Measurements from ENCODE around the gene KCNN3.

The KCNN3 gene

DNA sequence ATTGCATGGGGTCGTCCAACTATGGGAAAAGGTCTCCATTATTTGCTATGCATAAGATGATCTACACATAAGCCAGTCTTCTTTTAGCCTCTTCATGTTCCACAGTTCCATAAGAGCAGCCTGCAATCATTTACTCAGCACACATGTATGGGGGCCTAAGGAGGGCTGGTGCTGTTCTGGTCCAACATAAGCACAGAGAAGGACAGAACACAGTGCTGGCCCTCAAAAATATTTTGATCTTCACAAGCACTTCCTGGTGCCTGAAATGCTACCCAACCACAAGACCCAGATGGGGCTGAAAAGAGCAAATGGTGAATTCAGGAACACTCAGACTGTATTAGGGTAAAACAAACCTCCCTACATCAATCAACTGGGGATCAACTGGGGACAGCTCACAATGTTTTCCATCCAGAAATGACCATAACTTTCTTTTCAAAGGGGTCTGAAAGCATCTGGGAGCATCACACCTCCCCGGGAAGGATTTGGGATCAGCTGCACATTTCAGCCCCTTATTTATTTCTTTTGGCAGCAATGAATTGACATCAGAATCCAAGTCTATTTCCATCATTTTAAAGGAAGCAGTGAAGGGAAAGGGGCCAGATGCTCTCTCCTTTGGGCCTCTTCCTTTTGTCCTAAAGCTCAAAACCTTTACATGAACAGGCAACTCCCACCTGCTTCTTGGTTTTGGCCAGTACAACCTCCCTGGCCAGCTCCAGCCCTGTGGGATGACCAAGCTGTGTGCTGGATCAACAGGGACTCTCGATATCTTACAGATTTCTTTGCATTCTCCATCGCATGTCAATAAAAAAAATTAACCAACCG lies 45.7 kb downstream of the KCNN3 start:
- intact Hi-C loops (cut with DNase I), result no loop called here
- no peak for DNase-seq

GRCh38 chr1:154822717-154823116 lies 47.4 kb downstream of the KCNN3 start:
- DNase-seq, result no peak
- intact Hi-C loops (cut with DNase I), result no loop called here

- intact Hi-C loops (cut with DNase I), result no loop called here
- DNase-seq, result no peak
Measured at GRCh38 chr1:154822233-154822632, 47.8 kb downstream of the KCNN3 start.

DNA sequence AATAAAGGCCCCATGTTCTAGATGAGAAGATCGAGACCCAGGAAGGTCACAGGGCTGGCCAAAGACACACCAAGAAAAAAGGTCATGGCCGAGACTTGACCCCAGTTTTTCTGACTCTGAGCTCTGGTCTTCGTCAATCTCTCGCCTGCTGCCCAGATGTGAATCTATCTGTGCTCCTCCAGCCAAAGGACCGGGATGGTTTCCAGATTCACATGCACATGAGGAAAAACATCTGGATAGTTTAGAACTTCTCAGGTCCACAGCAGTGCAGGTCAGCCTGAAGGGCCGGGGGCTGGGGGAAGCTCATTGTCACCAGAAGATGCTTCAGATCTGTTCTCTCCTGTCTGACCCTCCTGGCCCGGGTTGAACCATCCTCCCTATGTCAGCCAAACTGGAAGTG lies 49.0 kb downstream of the KCNN3 start:
- no peak for DNase-seq
- intact Hi-C loops (cut with DNase I), result no loop called here

GRCh38 chr1:154820646-154821045 lies 49.4 kb downstream of the KCNN3 start:
- DNase-seq, result peak in 1 of 10 donors; percentile 42
- intact Hi-C loops (cut with DNase I), result no loop called here

DNA sequence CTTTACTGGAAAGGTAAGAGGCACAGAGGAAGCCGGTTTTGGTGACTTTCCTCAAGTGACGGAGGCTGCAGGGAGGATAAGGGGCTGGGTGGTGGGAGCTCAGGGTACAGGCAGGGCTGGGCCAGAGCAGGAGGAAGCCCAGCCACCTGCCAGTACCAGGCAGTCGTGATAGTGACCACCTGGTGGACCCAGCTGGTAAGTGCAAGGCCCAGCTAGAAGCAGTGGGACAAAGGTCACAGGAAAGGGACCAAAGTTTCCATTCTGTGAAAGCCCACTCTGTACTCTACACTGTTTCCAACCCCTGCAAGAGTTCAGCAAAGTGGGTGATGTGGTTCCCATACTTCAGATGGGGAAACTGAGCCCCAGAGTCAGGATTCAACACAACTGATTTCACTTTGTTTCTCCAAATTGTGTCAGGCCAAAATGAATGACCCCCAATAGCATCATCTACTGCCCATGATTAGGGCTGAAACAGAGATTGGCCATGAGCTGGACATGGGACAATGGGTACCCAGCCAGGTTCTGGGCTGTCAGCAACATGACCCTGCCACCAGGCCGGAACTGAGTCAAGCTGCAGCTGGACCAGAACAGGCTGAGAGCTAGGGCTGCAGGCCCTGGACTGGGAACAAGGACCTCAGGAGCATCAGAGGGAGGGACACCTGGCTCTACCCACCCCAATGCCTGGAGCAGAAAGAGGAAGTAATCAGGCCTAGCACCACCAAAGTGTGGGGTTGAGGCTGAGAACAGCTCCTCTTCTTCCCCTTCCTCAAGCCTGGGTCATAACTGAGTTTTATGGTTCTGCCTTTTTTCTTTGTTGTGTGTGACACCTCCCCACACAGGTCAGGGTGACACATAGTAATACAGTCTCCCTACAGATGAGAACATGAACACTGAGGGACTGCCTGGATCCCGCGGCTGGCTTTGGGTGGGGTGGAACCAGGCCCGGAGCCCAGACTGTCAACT lies 50.2 kb downstream of the KCNN3 start:
- intact Hi-C loops (cut with DNase I), result no loop called here
- peak in 1 of 10 donors; percentile 60 for DNase-seq

- intact Hi-C loops (cut with DNase I), result no loop called here
- no peak for DNase-seq
Measured at GRCh38 chr1:154818911-154819310, 51.2 kb downstream of the KCNN3 start.

DNA sequence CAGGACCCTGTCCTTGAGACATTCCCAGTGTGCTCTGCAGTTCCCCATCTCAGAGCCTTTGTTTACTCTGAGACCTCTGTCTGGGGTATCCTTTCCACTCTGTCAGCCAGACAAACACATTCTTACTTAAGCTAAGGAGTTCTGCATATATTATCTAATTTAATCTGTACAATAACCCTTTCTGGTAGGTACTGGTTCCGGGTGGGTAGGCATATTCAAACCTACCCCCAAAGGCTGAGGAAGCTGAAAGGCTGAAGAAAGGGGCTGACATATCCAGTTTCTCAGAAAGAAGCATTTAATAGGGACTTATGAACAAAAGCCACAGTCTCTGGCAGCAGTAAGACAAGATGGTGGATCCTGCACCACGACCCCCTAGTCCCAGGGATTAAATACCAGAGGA lies 53.1 kb downstream of the KCNN3 start:
- intact Hi-C loops (cut with DNase I), result no loop called here
- DNase-seq, result no peak

DNA sequence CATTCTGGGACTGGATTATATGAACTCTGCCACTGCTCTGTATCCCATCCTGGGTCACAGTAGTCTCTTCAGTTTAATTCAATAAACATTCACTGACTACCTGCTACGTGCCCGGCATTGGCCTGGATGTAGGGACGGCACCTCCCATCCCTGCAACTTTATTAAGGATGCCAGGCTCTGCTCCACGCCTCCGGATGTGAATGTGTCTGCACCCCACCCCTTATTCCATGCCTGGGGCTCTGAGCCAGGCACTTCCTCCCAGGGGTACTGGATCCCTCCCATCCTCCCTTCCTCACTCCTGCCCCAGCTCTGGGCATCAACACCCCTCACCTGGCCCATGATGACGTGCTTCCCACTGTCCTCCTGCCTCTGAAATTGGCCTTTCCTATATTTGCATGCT lies 53.7 kb downstream of the KCNN3 start:
- DNase-seq, result no peak
- intact Hi-C loops (cut with DNase I), result no loop called here

DNA sequence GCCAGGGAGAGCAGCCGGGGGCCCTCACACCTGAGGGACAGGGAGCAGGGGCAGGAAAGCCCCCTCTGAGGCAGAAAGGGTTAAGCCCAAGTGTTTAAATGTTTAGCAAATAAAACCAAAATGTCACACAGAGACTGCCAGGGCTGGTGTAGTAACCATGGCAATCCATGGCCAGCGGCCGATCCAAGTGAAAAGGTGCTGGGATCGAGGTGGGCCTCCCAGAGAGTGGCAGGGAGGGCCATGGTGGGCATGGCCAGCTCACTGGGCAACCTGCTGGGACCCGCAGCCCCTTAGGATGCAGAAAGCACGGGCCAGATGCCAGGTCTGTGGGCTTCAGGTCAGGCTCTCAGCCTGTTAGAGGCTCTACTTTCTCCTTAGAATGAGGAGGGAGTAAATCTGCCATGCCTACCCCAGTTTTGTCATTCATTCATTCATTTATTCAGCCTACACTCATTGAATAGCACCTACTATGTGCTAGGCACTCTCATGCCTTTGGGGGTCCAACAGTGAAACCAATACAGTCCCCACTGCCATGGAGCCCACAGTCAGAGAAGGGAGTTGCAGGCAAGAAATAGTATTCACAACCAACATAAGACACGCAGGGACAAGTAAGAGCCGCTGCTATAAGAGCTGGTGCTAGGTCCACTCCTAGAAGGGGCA lies 56.1 kb downstream of the KCNN3 start:
- no peak for DNase-seq
- intact Hi-C loops (cut with DNase I), result no loop called here

DNA sequence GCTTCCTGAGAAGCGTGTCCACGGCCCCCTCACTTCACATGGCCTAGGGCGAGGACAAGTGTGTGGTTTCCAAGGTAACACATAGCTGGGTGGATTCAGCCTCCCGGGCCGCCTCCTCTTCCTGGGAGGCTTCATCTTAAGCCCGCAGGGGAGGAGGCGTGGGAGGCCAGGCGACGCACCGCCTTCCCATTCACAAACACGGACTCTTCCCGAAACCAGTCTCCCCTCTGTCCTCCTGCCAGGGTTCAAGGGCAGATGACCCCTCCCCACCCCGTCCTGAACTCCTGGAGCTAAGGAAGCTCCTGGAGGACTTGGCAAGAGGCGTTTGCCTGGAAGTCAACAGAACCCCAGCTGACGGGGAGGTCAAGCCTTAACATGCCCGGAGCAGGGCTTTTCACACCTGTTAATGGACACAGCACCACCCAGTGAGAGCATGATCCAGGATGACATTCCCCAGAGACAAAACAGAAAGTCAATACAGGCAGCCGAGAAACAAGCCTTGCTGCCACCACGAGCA lies 56.7 kb downstream of the KCNN3 start:
- DNase-seq, result peak in 5 of 10 donors; percentile 16 to 89 (median 35)
- intact Hi-C loops (cut with DNase I), result no loop called here

DNA sequence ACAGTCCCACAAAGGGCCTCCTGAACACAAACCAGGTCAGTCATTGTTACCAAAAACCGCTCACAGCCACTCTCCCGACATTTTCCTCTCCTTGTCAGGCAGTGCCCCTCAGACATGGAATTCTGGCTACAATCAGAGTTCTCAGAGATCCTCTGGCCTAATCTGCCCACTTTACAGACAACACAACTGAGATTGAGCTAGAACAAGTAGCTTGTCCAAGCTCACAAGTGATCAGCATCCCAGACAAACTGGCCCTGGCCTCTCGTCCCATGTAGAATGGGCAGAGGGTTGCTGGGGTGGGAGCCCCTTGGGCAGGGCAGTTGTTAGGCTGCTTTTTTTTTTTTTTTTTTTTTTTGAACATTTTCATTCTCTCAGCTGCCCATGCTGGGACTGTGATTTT lies 57.2 kb downstream of the KCNN3 start:
- DNase-seq, result no peak
- intact Hi-C loops (cut with DNase I), result no loop called here

DNA sequence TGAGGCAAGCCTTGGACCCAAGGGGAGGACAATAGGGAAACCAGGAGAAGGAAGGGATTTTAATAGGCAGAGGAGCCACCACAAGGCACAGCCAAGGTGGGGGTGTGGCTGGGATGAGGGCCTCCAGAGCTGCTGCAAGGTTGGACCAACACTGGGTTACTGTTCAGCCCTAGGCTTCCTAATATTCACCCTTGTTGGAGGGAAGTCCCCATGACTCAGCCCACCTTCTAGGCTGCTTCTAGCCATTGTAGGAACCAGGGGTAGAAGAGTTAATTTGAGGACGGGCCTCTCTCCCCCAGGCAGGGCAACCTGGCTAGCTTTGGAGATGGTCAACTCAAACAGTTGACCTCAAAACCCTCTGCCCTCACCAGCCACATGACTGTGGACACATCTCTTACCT lies 59.5 kb downstream of the KCNN3 start:
- no peak for DNase-seq
- intact Hi-C loops (cut with DNase I), result no loop called here

DNA sequence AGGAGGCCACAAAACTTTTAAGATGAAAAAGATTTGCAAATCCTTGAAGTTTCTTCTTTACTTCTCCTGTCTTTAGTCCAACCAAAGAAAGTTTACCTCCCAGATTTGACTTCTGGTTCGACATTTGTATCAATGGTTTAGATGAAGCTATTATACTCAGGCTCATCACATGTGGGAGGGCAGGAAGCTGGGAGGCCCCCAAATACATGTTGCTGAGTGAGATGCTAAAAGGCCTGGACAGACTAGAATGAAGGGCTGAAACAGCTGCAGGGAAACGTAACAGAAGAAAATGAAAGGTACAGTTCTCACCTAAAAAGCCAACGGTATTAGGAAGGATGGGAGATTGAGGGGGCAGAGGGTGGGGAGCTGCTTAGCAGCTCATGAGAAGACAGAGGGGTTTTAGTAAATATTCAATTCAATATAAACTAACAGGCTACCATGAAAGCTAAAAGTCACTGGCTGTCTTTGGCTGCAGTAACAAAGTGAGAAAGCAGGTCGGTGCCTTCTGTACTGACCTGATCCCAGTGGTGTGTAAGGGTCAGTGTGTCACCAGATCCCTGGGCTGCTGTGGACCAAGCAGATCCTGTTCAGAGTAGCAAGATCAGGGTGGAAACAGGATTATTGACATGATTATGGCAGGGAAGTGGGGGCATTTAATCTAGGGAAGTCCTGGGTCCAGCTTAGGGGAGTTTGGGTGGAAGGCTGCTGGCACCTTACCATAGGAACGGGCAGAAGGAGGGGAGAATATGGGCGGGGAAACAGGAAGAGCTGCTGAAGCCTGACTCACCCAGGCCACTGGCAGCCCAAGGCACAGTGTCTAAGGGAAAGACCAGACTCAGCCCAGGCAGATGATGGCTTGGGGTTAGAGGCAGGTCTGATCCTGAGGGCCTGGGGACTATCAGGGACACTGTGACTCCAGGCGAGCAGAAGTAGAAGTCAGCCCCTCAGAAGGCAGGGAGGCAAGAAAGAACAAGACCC lies 60.4 kb downstream of the KCNN3 start:
- intact Hi-C loops (cut with DNase I), result no loop called here
- DNase-seq, result no peak

- DNase-seq, result peak in 1 of 10 donors; percentile 51
- intact Hi-C loops (cut with DNase I), result no loop called here
Measured at GRCh38 chr1:154808909-154809262, 61.2 kb downstream of the KCNN3 start.

DNA sequence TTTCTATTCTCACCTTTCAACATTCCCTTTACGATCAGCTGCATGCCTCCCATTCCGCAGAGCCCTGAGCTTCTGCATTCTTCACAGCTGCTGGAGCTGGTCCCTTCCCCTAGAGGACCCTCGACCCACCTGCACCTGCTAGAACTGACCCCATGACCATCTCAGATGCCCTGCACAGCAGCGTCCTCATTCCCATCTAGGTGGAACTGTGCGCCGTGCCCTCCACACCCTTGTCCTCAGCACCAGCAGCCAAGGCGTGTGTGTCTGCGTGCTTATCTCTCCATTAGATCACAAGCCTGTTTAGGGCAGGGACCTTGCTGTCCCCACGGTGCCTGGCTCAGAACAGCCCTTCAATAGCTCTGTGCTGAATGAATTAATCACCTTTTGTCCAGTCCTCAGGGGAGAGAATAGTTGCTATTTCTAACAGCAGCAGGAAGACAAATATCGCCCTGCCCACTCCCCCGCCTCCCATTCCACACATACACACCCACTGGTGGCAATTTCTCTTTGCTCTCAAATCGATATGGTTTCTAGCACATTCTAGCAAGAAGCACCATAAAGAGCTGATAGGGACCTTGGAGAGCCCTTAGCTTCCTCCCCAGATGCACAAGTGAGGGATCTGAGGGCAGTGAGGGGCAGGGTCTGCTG lies 61.7 kb downstream of the KCNN3 start:
- intact Hi-C loops (cut with DNase I), result no loop called here
- DNase-seq, result peak in 1 of 10 donors; percentile 62

- DNase-seq, result no peak
- intact Hi-C loops (cut with DNase I), result no loop called here
Measured at GRCh38 chr1:154807048-154807591, 63.0 kb downstream of the KCNN3 start.

DNA sequence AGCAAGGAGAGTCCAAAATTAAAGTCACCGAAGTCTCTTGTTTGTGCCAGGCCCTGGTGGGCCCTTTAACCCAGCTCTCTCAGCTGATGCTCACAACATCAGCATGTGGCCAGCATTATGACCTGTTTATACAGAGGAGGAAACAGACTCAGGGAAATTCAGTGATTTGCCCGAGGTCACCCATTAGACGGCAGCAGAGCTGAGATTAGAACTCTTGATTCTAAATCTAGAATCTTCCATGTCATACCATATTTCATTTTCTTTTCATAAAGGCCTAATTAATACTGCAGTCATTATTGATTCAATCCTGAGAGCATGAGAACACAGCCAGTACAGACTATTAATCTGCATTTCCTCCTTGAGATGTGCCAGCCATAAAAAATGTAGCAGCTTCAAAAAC lies 63.7 kb downstream of the KCNN3 start:
- intact Hi-C loops (cut with DNase I), result no loop called here

More for the DNA sequence above, 63.7 kb downstream of the KCNN3 start:
- DNase-seq, result peak in 1 of 10 donors; percentile 2
